GM18498 (cell line): ENCODE data around the gene ASAP2.

ENCODE experiments used
- ATAC-seq: cut with Tn5 transposase; IDR thresholded peaks from one replicate; pipeline ENCODE4 v1.9.1; 2021; ENCODE audit warnings: mild to moderate bottlenecking, moderate library complexity; ENCODE audit not compliant: unreplicated experiment

Gene ASAP2

DNA sequence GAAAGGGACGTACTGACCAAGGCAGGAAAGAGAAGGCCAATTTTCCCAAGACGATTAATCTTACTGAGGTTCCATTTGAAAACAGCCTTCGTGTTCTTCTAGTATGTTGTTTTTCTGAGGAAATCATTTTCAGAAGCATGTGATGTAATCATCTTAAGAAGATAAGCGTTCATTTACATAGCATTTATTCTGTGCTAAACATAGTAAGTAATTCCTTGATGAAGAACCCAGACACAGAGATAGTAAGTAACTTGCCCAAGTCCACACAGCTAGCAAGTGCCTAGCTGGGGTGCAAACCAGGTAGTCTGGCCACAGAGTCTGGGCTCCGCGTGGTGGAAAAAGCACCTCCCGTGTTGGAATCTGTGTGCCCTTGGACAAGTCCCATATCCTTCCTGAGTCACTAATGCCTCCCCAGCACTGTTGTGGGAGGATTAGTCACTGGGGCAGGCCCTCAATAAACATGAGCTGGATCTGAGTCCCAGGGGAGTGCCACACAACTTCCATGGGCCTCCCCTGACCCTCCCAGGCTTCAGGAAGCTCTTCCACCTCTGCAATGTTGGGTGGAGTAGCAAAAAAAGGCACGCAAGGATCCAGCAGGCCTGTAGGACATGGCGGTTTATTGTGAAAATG lies 26.9 kb upstream of the ASAP2 start:
- no peak for ATAC-seq

DNA sequence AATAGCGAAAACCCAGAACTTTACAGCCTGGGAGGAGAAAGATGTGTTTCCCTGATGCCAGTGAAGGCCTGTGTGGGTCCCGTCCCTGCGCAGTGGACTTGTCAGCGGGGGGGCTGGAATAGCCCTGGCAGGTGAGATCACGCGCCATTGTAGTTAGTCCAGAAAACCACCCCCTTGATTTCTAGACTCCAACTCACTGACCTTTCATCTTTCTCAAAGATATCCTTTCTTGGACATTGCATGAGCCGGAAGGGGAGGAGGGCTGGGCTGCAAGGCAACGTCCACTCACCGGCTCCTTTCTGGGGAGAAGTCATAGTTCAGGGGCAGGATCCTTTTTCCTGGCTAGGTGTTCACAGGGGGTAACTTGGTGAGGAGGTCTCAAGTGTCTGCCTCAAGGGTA lies 22.3 kb upstream of the ASAP2 start:
- no peak for ATAC-seq

- no peak for ATAC-seq
Measured at GRCh38 chr2:9187620-9188214, 18.9 kb upstream of the ASAP2 start.

DNA sequence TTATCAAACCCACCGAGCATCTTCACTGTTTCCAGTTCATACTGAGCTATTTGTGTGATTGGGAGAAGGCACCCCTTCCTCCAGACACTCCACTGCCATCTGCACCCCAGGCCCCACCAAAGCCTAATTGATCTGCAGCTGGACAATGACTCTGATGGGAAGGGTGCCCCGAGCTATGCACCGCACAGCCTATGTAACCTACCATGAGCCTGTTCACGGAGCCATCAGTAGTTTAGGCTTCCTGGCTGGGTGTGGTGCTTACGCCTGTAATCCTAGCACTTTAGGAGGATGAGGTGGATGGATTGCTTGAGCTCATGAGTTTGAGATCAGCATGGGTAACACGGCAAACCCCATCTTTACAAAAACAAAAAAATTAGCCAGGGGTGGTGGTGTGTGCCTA lies 17.8 kb upstream of the ASAP2 start:
- ATAC-seq = no peak

DNA sequence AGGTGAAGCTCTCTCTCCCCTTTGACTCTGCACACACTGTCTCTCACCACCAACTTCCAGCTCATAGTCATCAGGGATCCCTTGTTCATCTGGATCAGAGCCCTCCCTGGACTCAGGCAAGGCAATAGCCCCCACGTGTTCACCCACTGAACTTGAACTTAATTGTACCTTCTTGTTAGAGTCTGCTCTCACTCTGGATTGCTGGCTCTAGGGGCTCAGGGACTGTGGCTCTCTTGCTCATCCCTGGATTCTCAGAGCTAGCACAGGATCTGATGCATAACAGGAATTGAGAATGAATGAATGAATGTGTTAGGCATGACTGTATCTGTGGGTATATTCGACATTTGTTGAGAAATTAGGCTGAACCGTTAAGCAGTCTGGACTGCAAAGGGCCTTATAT lies 16.7 kb upstream of the ASAP2 start:
- no peak for ATAC-seq

- no peak for ATAC-seq
Measured at GRCh38 chr2:9191041-9191481, 15.6 kb upstream of the ASAP2 start.

- ATAC-seq = no peak
Measured at GRCh38 chr2:9192712-9193111, 13.9 kb upstream of the ASAP2 start.

DNA sequence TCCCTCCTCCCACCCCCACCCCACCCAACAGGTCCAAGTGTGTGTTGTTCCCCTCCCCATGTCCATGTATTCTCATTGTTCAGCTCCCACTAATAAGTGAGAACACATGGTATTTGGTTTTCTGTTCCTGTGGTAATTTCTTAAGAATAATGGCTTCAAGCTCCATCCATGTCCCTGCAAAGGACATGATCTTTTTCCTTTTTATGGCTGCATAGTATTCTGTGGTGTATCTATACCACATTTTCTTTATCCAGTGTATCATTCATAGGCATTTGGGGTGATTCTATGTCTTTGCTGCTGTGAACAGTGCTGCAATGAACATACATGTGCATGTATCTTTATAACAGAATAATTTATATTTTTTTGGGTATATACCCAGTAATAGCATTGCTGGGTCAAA lies 12.3 kb upstream of the ASAP2 start:
- ATAC-seq = no peak

DNA sequence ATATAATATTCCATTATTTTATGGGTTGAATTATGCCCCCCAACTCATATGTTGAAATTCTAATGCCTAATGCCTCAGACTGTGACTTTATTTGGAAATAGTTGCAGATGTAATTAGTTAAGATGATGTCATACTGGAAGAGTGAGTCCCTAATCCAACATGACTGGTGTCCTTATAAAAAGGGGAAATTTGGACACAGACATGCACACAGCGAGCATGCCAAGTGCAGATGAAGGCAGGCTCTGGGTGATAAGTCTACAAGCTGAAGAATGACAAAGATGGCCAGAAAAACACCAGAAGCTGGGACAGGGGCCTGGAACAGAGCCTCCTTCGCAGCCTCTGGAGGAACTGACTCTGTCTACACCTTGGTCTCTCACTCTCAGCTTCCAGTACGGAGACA lies 10.0 kb upstream of the ASAP2 start:
- ATAC-seq = no peak

DNA sequence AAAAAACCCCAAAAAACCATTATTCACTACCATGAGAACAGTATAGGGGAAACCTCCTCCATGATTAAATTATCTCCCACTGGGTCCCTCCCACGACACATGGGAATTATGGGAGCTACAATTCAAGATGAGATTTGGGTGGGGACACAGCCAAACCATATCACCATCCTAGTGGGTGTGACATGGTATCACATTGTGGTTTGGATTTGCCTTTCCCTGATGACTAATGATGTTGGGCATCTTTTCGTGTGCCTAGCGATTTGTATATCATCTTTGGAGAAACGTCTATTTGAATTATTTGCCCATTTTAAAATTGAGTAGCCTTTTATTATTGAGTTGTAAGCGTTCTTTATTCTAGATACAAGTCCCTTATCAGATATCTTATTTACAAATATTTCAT lies 8.7 kb upstream of the ASAP2 start:
- ATAC-seq = no peak

GRCh38 chr2:9199716-9200632 lies 6.6 kb upstream of the ASAP2 start:
- ATAC-seq = no peak

- ATAC-seq = no peak
Measured at GRCh38 chr2:9200633-9201015, 6.0 kb upstream of the ASAP2 start.

GRCh38 chr2:9201185-9201891 lies 5.3 kb upstream of the ASAP2 start:
- ATAC-seq = no peak

DNA sequence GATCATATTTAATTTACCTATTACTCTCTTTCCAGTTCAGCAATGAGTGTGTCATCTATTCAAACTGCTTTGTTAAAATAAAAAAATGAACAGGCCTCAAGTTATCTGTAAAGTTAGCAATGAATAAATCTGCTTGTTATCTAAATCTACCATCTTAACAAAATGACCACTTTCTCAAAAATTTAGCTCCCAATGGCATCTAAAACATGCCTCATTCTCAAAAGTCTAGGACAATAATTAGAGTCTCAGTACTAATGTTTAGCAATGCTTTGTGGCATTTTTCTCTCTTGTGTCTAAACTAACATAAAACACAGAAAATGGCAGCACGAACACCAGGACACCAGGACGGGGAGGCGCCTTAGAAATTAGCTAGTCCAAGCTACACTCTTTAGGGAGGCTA lies 3.6 kb upstream of the ASAP2 start:
- ATAC-seq = no peak

GRCh38 chr2:9203876-9204275 lies 2.7 kb upstream of the ASAP2 start:
- no peak for ATAC-seq

- no peak for ATAC-seq
Measured at GRCh38 chr2:9204939-9205338, 1.7 kb upstream of the ASAP2 start.

DNA sequence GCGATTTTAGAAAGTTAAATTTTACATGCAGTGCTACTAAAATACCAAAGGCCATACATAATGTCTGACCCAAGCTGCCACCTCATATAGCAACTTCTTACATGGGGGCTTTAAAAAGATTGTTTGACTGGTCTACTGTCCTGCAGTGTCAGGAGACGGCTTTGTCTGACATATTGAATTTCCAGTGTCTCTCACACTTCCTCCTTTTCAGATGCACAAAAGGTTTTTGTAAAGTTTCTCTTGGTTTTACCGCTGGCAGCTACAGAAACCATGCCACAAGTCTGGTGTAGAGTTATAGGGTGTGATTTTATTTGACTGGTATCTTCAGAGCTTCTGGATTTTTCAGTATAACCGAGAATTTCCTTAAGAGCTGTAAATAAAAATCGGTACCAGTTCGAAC lies 1.1 kb upstream of the ASAP2 start:
- no peak for ATAC-seq

GRCh38 chr2:9206991-9207640 lies 504 bp downstream of the ASAP2 start:
- ATAC-seq = peak; percentile 30

DNA sequence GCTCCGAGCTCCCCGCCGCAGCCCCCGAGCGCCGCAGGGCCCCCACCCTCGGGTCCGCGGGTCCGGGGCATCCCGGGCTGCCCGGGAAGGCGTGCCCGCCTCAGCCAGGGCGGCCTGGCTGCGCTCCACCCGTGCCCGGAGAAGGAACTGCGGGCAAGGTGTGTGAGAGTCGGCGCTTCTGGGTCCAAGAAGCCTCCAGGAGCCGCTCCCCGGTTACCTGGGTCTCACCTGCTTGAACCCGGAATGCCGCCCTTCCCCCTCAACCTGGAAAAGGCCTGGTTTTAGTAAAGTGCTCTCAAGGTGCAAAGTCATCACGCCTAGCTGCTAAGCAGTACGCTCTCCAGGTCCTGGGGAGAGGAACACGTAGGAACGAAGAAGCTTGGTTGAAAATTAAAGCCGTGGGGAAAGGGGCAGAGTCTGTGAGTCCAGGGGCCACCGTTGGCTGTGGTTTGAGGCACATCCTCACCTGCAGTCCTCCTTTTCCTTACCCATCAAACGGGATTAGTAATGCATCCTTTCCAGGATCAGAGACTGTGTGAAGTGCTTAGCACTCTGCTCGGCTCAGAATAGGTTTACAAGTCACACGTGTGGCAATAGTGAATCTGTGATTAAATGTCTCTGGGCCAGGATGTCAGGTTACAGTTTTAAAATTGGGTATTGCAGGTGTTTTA lies 1.2 kb downstream of the ASAP2 start:
- ATAC-seq = no peak

GRCh38 chr2:9208875-9209274 lies 2.3 kb downstream of the ASAP2 start:
- no peak for ATAC-seq
